ENCODE measurements around the gene OTUD4. TPM values are rescaled to one million over a fixed set of nuclear protein-coding genes. Genes with fewer than 3 reads are reported as not detected.
"Not testable (repeated sequence)": the region's sequence is repeated elsewhere in the genome, so short reads cannot be mapped to it uniquely, and the experiment has no call there.

OTUD4 gene
- polyA plus RNA-seq, 2 donors = 7.8 to 8.3 TPM

- Histone ChIP-seq H3K4me3 (ENCODE audit: low read depth in 1 of 2, low read length in 2 of 2) (no peak overlapping the region), H3K27ac (ENCODE audit: low read depth in 2 of 2, low read length in 1 of 2) (no peak overlapping the region), H3K4me1 (ENCODE audit: control insufficient read depth in 2 of 2, insufficient read depth in 2 of 2, low read length in 1 of 2) (no peaks in the 10 kb centered on the region), H3K36me3 (ENCODE audit: control insufficient read depth in 2 of 2, insufficient read depth in 2 of 2, low read length in 1 of 2) (peaks cover 0 to 5% of the 10 kb centered on the region in 2 donors), H3K27me3 (ENCODE audit: control insufficient read depth in 1 of 2, insufficient read depth in 2 of 2, low read length in 2 of 2) (no peaks in the 10 kb centered on the region), H3K9me3 (ENCODE audit: control insufficient read depth in 2 of 2, insufficient read depth in 1 of 2, low read depth in 1 of 2, low read length in 1 of 2) (no peaks in the 10 kb centered on the region)
- WGBS, 2 donors = 96 to 97% methylated on average over 2 of the region's 2 CpGs
These were observed 12.5 kb downstream of the OTUD4 start for GRCh38 chr4:145167887-145168286.

- Histone ChIP-seq H3K4me3 (ENCODE audit: low read depth in 1 of 2, low read length in 2 of 2) (no peak overlapping the region), H3K27ac (ENCODE audit: low read depth in 2 of 2, low read length in 1 of 2) (no peak overlapping the region), H3K4me1 (ENCODE audit: control insufficient read depth in 2 of 2, insufficient read depth in 2 of 2, low read length in 1 of 2) (no peaks in the 10 kb centered on the region), H3K9me3 (ENCODE audit: control insufficient read depth in 2 of 2, insufficient read depth in 1 of 2, low read depth in 1 of 2, low read length in 1 of 2) (no peaks in the 10 kb centered on the region), H3K36me3 (ENCODE audit: control insufficient read depth in 2 of 2, insufficient read depth in 2 of 2, low read length in 1 of 2) (no peaks in the 10 kb centered on the region), H3K27me3 (ENCODE audit: control insufficient read depth in 1 of 2, insufficient read depth in 2 of 2, low read length in 2 of 2) (no peaks in the 10 kb centered on the region)
- WGBS, 2 donors = 39 to 44% methylated on average over 2 of the region's 2 CpGs
These were observed 18.8 kb downstream of the OTUD4 start for GRCh38 chr4:145161549-145161948.

GRCh38 chr4:145156986-145157385 is 23.4 kb downstream of the OTUD4 start:
- Histone ChIP-seq H3K36me3 (ENCODE audit: control insufficient read depth in 2 of 2, insufficient read depth in 2 of 2, low read length in 1 of 2) (no peaks in the 10 kb centered on the region), H3K27ac (ENCODE audit: low read depth in 2 of 2, low read length in 1 of 2) (no peak overlapping the region), H3K9me3 (ENCODE audit: control insufficient read depth in 2 of 2, insufficient read depth in 1 of 2, low read depth in 1 of 2, low read length in 1 of 2) (no peaks in the 10 kb centered on the region), H3K4me1 (ENCODE audit: control insufficient read depth in 2 of 2, insufficient read depth in 2 of 2, low read length in 1 of 2) (no peaks in the 10 kb centered on the region), H3K27me3 (ENCODE audit: control insufficient read depth in 1 of 2, insufficient read depth in 2 of 2, low read length in 2 of 2) (no peaks in the 10 kb centered on the region), H3K4me3 (ENCODE audit: low read depth in 1 of 2, low read length in 2 of 2) (no peak overlapping the region)
- WGBS, 2 donors = 97 to 98% methylated on average over 2 of the region's 2 CpGs

GRCh38 chr4:145155268-145155870 is 25.0 kb downstream of the OTUD4 start:
- Histone ChIP-seq H3K9me3 (ENCODE audit: control insufficient read depth in 2 of 2, insufficient read depth in 1 of 2, low read depth in 1 of 2, low read length in 1 of 2) (no peaks in the 10 kb centered on the region), H3K36me3 (ENCODE audit: control insufficient read depth in 2 of 2, insufficient read depth in 2 of 2, low read length in 1 of 2) (peaks cover 0 to 3% of the 10 kb centered on the region in 2 donors), H3K27me3 (ENCODE audit: control insufficient read depth in 1 of 2, insufficient read depth in 2 of 2, low read length in 2 of 2) (no peaks in the 10 kb centered on the region), H3K27ac (ENCODE audit: low read depth in 2 of 2, low read length in 1 of 2) (no peak overlapping the region), H3K4me1 (ENCODE audit: control insufficient read depth in 2 of 2, insufficient read depth in 2 of 2, low read length in 1 of 2) (no peaks in the 10 kb centered on the region), H3K4me3 (ENCODE audit: low read depth in 1 of 2, low read length in 2 of 2) (no peak overlapping the region)
- 67 to 68% methylated on average over 2 of the region's 2 CpGs for WGBS, 2 donors

GRCh38 chr4:145154573-145154972 is 25.8 kb downstream of the OTUD4 start:
- Histone ChIP-seq H3K36me3 (ENCODE audit: control insufficient read depth in 2 of 2, insufficient read depth in 2 of 2, low read length in 1 of 2) (peaks cover 3% of the 10 kb centered on the region in 2 donors), H3K4me3 (ENCODE audit: low read depth in 1 of 2, low read length in 2 of 2) (no peak overlapping the region), H3K27me3 (ENCODE audit: control insufficient read depth in 1 of 2, insufficient read depth in 2 of 2, low read length in 2 of 2) (no peaks in the 10 kb centered on the region), H3K27ac (ENCODE audit: low read depth in 2 of 2, low read length in 1 of 2) (no peak overlapping the region), H3K4me1 (ENCODE audit: control insufficient read depth in 2 of 2, insufficient read depth in 2 of 2, low read length in 1 of 2) (no peaks in the 10 kb centered on the region), H3K9me3 (ENCODE audit: control insufficient read depth in 2 of 2, insufficient read depth in 1 of 2, low read depth in 1 of 2, low read length in 1 of 2) (no peaks in the 10 kb centered on the region)
- WGBS, 2 donors = 85 to 88% methylated on average over 1 of the region's 1 CpG

GRCh38 chr4:145153904-145154298 is 26.5 kb downstream of the OTUD4 start:
- Histone ChIP-seq H3K9me3 (ENCODE audit: control insufficient read depth in 2 of 2, insufficient read depth in 1 of 2, low read depth in 1 of 2, low read length in 1 of 2) (no peaks in the 10 kb centered on the region), H3K4me3 (ENCODE audit: low read depth in 1 of 2, low read length in 2 of 2) (no peak overlapping the region), H3K4me1 (ENCODE audit: control insufficient read depth in 2 of 2, insufficient read depth in 2 of 2, low read length in 1 of 2) (no peaks in the 10 kb centered on the region), H3K27me3 (ENCODE audit: control insufficient read depth in 1 of 2, insufficient read depth in 2 of 2, low read length in 2 of 2) (no peaks in the 10 kb centered on the region), H3K36me3 (ENCODE audit: control insufficient read depth in 2 of 2, insufficient read depth in 2 of 2, low read length in 1 of 2) (peaks cover 5 to 6% of the 10 kb centered on the region in 2 donors), H3K27ac (ENCODE audit: low read depth in 2 of 2, low read length in 1 of 2) (no peak overlapping the region)
- 52 to 58% methylated on average over 1 of the region's 1 CpG for WGBS, 2 donors

- no peak overlapping the region for H3K27ac ChIP-seq (ENCODE audit: low read depth in 2 of 2, low read length in 1 of 2)
- no peak overlapping the region for H3K4me3 ChIP-seq (ENCODE audit: low read depth in 1 of 2, low read length in 2 of 2)
- 77 to 87% methylated on average over 2 of the region's 2 CpGs for WGBS, 2 donors
These were observed 27.0 kb downstream of the OTUD4 start for GRCh38 chr4:145153181-145153903.

GRCh38 chr4:145148980-145149379 is 31.4 kb downstream of the OTUD4 start:
- Histone ChIP-seq H3K27me3 (ENCODE audit: control insufficient read depth in 1 of 2, insufficient read depth in 2 of 2, low read length in 2 of 2) (no peaks in the 10 kb centered on the region), H3K9me3 (ENCODE audit: control insufficient read depth in 2 of 2, insufficient read depth in 1 of 2, low read depth in 1 of 2, low read length in 1 of 2) (no peaks in the 10 kb centered on the region), H3K4me1 (ENCODE audit: control insufficient read depth in 2 of 2, insufficient read depth in 2 of 2, low read length in 1 of 2) (no peaks in the 10 kb centered on the region), H3K4me3 (ENCODE audit: low read depth in 1 of 2, low read length in 2 of 2) (no peak overlapping the region), H3K27ac (ENCODE audit: low read depth in 2 of 2, low read length in 1 of 2) (no peak overlapping the region), H3K36me3 (ENCODE audit: control insufficient read depth in 2 of 2, insufficient read depth in 2 of 2, low read length in 1 of 2) (peaks cover 7 to 12% of the 10 kb centered on the region in 2 donors)
- 97 to 98% methylated on average over 3 of the region's 3 CpGs for WGBS, 2 donors

More at GRCh38 chr4:145153181-145153903, 27.0 kb downstream of the OTUD4 start:
- Histone ChIP-seq H3K4me1 (ENCODE audit: control insufficient read depth in 2 of 2, insufficient read depth in 2 of 2, low read length in 1 of 2) (no peaks in the 10 kb centered on the region), H3K27me3 (ENCODE audit: control insufficient read depth in 1 of 2, insufficient read depth in 2 of 2, low read length in 2 of 2) (no peaks in the 10 kb centered on the region), H3K36me3 (ENCODE audit: control insufficient read depth in 2 of 2, insufficient read depth in 2 of 2, low read length in 1 of 2) (peaks cover 5 to 6% of the 10 kb centered on the region in 2 donors), H3K9me3 (ENCODE audit: control insufficient read depth in 2 of 2, insufficient read depth in 1 of 2, low read depth in 1 of 2, low read length in 1 of 2) (no peaks in the 10 kb centered on the region)

- not testable (repeated sequence) for H3K27ac ChIP-seq (ENCODE audit: low read depth in 2 of 2, low read length in 1 of 2); H3K36me3 ChIP-seq (ENCODE audit: control insufficient read depth in 2 of 2, insufficient read depth in 2 of 2, low read length in 1 of 2); H3K27me3 ChIP-seq (ENCODE audit: control insufficient read depth in 1 of 2, insufficient read depth in 2 of 2, low read length in 2 of 2); H3K4me3 ChIP-seq (ENCODE audit: low read depth in 1 of 2, low read length in 2 of 2); H3K9me3 ChIP-seq (ENCODE audit: control insufficient read depth in 2 of 2, insufficient read depth in 1 of 2, low read depth in 1 of 2, low read length in 1 of 2); H3K4me1 ChIP-seq (ENCODE audit: control insufficient read depth in 2 of 2, insufficient read depth in 2 of 2, low read length in 1 of 2)
- 43 to 73% methylated on average over 1 of the region's 1 CpG for WGBS, 2 donors
These were observed 44.2 kb downstream of the OTUD4 start for GRCh38 chr4:145136219-145136618.
